Osteocyte (in vitro differentiated cells): Measurements from ENCODE around the gene MICALL1. TPM values are rescaled to one million over a fixed set of nuclear protein-coding genes. Genes with fewer than 3 reads are reported as not detected.

ENCODE experiments used
- DNase-seq: peaks from one replicate; pipeline ENCODE4 v3.0.0; 2021; ENCODE audit warnings: mixed read lengths; ENCODE audit not compliant: unreplicated experiment; ENCODE audit errors: extremely low spot score
- H3K27ac Mint-ChIP-seq: one replicate; pipeline ENCODE4 v1.8.0; 2021; ENCODE audit warnings: mild to moderate bottlenecking, mixed read lengths; ENCODE audit not compliant: unreplicated experiment
- H3K27me3 Mint-ChIP-seq: one replicate; pipeline ENCODE4 v1.8.0; 2021; ENCODE audit warnings: mixed read lengths; ENCODE audit not compliant: unreplicated experiment
- H3K36me3 Mint-ChIP-seq: one replicate; pipeline ENCODE4 v1.8.0; 2021; ENCODE audit warnings: mixed read lengths; ENCODE audit not compliant: unreplicated experiment
- H3K4me1 Mint-ChIP-seq: one replicate; pipeline ENCODE4 v1.8.0; 2021; ENCODE audit warnings: mixed read lengths; ENCODE audit not compliant: unreplicated experiment
- H3K4me3 Mint-ChIP-seq: one replicate; pipeline ENCODE4 v1.8.0; 2021; ENCODE audit warnings: mild to moderate bottlenecking, moderate library complexity, mixed read lengths; ENCODE audit not compliant: unreplicated experiment
- H3K9me3 Mint-ChIP-seq: one replicate; pipeline ENCODE4 v1.8.0; 2021; ENCODE audit warnings: mixed read lengths; ENCODE audit not compliant: unreplicated experiment
- microRNA-seq: library from miRNA; unstranded; fragments of <30 nt; microRNA quantifications from one replicate; pipeline ENCODE4 v1.1.0, GENCODE V29; 2020; ENCODE audit not compliant: unreplicated experiment
- total RNA-seq: library from RNA; stranded (reverse); gene quantifications from 2 replicates; pipeline ENCODE4 v1.2.1, GENCODE V29; 2021
- TF ChIP-seq, protein P1 (sequence below): fragments of 200-600 bp; sonication (generic); IDR thresholded peaks from 2 replicates; pipeline ENCODE4 v1.5.0; 2021; ENCODE audit warnings: antibody characterized with exemption, mild to moderate bottlenecking, moderate library complexity

The MICALL1 gene
- total RNA-seq, 1 donor from 2014 or later, result 51.2 TPM

DNA sequence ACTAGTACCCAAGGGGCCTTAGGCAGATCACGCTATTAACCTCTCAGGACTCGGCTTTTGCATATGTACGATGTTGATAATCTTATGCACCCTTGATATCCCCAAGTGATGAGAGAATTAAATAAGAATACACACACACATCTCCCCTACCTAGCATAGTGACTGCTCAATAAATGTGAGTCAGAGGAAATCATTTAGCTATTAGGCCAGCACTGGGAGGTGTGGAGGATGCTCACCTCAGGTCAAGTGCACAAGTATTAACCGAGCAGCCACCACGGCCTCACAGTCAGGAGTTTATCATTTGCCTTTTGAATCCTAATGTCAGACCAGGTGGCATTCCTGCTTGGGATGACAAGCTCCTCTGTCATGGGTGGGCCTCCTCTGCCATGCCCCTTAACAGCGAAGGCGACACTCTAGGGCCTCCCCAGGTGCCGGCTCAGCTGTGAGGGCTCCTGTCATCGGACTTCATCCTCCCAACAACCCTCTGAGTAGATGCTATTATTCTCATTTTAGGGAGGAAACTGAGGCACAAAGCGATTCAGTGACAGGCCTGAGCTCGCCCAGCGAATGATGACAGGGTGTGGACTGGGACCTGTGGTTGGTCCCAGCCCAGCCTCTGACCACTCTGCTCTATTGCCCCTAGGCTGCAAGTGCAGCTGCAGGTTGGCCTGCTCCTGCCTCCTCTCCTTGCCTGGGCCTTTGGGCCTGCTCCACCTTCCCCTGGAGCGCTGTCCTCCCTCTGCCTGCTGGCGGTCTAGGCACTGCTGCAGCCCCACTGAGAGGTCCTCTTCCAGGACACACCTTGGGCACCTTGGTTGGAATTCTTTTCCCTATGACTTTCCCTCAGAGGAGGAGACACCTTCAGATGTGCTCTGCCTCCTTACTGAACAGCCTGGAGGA lies 83.3 kb downstream of the MICALL1 start:
- no peak overlapping the region for H3K4me3 Mint-ChIP-seq
- H3K4me1 Mint-ChIP-seq, result no peaks in the 10 kb centered on the region
- H3K9me3 Mint-ChIP-seq, result no peaks in the 10 kb centered on the region
- H3K27me3 Mint-ChIP-seq, result no peaks in the 10 kb centered on the region
- H3K27ac Mint-ChIP-seq, result no peak overlapping the region
- TF ChIP-seq, protein P1, sequence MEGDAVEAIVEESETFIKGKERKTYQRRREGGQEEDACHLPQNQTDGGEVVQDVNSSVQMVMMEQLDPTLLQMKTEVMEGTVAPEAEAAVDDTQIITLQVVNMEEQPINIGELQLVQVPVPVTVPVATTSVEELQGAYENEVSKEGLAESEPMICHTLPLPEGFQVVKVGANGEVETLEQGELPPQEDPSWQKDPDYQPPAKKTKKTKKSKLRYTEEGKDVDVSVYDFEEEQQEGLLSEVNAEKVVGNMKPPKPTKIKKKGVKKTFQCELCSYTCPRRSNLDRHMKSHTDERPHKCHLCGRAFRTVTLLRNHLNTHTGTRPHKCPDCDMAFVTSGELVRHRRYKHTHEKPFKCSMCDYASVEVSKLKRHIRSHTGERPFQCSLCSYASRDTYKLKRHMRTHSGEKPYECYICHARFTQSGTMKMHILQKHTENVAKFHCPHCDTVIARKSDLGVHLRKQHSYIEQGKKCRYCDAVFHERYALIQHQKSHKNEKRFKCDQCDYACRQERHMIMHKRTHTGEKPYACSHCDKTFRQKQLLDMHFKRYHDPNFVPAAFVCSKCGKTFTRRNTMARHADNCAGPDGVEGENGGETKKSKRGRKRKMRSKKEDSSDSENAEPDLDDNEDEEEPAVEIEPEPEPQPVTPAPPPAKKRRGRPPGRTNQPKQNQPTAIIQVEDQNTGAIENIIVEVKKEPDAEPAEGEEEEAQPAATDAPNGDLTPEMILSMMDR, result no peak
- H3K36me3 Mint-ChIP-seq, result no peaks in the 10 kb centered on the region
- no peak for DNase-seq

DNA sequence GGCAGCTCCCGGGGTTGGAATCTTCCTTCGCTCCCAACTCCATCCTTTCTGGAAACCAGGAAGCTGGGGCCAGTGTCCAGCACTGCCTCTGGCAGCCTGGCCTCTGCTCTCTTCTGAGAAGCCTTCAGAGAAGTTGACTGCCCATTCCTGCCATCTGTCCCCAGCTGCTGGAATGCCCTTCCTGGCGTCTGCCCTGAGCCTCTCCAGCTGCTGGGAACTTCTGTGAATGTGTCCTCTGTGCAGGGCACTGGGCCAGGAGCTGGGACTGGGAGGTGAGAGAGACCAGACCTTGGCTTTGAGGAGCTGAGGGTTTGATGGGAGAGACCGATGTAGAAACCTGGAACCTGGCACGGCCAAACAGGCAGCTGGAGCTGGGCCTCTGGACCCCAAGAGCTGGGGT lies 84.2 kb downstream of the MICALL1 start:
- TF ChIP-seq, protein P1, result no peak
- H3K36me3 Mint-ChIP-seq, result no peaks in the 10 kb centered on the region
- H3K4me1 Mint-ChIP-seq, result peaks cover under 1% of the 10 kb centered on the region
- H3K27me3 Mint-ChIP-seq, result no peaks in the 10 kb centered on the region
- no peak overlapping the region for H3K4me3 Mint-ChIP-seq
- H3K27ac Mint-ChIP-seq, result no peak overlapping the region
- no peak for DNase-seq
- H3K9me3 Mint-ChIP-seq, result no peaks in the 10 kb centered on the region

DNA sequence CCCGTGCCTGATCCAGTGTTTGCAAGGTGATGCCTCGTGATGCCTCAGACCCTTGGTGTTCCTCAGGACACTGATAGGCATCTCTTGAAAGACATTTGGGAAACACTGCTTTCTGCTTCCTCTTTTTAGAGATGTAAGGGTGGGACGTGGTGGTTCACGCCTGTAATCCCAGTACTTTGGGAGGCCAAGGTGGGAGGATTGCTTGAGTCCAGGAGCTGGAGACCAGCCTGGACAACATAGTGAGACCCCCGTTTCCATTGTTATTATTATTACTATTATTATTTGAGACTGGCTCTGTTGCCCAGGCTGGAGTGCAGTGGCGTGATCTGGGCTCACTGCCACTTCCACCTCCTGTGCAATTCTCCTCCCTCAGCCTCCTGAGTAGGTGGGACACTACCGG lies 84.8 kb downstream of the MICALL1 start:
- Mint-ChIP-seq H3K4me3 (no peak overlapping the region), H3K27ac (no peak overlapping the region), H3K27me3 (no peaks in the 10 kb centered on the region), H3K4me1 (peaks cover 6% of the 10 kb centered on the region), H3K9me3 (no peaks in the 10 kb centered on the region), H3K36me3 (no peaks in the 10 kb centered on the region)
- DNase-seq, result no peak
- TF ChIP-seq, protein P1, result no peak

DNA sequence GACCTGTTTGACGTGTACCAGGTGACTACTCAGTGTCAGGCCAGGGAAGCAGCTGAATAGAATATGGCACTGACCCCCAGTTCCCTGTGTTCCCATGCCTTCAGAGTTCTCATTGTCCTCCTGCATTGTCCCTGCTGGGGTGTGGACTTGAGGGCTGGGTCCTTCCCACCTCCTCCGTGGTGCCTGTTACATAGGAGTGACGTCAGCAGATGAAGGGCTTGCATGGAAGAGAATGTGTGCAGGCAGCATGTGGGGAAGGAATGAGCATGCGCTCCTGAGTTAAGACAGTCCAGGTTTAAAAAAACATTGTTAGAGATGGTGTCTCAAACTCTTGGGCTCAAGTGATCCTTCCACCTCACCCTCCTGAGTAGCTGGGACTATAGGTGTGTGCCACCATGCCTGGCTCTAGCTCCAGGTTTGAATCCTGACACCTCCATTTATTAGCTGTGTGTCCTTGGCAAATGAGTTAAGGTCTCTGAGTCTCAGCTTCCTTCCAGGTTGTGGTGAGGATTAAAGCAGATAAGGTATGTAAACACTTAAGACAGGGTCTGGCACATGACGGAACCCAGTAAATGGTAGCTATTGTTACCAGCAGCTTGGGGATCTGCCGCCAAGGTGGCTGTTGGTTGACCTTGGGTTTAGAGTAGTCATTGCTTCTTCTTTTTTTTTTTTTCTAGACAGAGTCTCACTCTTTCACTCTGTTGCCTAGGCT lies 85.8 kb downstream of the MICALL1 start:
- Mint-ChIP-seq H3K27me3 (no peaks in the 10 kb centered on the region), H3K4me3 (no peak overlapping the region), H3K36me3 (no peaks in the 10 kb centered on the region), H3K9me3 (no peaks in the 10 kb centered on the region), H3K4me1 (peaks cover 13% of the 10 kb centered on the region), H3K27ac (no peak overlapping the region)
- TF ChIP-seq, protein P1, result no peak
- DNase-seq, result no peak

Small RNAs within 50 kb of the gene (microRNA-seq; reads per million reads assigned to microRNA genes)
- gene MIR4534 (not detected), gene MIR6820 (not detected)

Other genes starting within 250 kb of the MICALL1 start
- 16.5 and 16.6 TPM in 2 replicates for gene PDXP, start 247.6 kb upstream of the MICALL1 start, total RNA-seq
- 1,199 and 1,246 TPM in 2 replicates for gene LGALS1, start 230.7 kb upstream of the MICALL1 start, total RNA-seq
- 18.5 and 22.7 TPM in 2 replicates for gene NOL12, start 220.0 kb upstream of the MICALL1 start, total RNA-seq
- gene TRIOBP, start 209.2 kb upstream of the MICALL1 start, total RNA-seq, result 103 and 105 TPM in 2 replicates
- gene GCAT, start 98.4 kb upstream of the MICALL1 start, total RNA-seq, result 33.4 and 38.0 TPM in 2 replicates
- 0.48 and 0.63 TPM in 2 replicates for gene GALR3, start 82.9 kb upstream of the MICALL1 start, total RNA-seq
- gene ANKRD54, start 62.0 kb upstream of the MICALL1 start, total RNA-seq, result 18.1 and 20.4 TPM in 2 replicates
- gene EIF3L, start 56.9 kb upstream of the MICALL1 start, total RNA-seq, result 435 and 452 TPM in 2 replicates
- gene C22orf23, start 47.3 kb downstream of the MICALL1 start, total RNA-seq, result not detected in 2 replicates
- 77.9 and 81.1 TPM in 2 replicates for gene POLR2F, start 47.4 kb downstream of the MICALL1 start, total RNA-seq
- not detected in 2 replicates for gene SOX10, start 78.3 kb downstream of the MICALL1 start, total RNA-seq
- 26.2 and 27.9 TPM in 2 replicates for gene PICK1, start 151.1 kb downstream of the MICALL1 start, total RNA-seq
- not detected in 2 replicates for gene SLC16A8, start 177.9 kb downstream of the MICALL1 start, total RNA-seq
- gene BAIAP2L2, start 204.4 kb downstream of the MICALL1 start, total RNA-seq, result 0.39 and 0.48 TPM in 2 replicates